Esophagus squamous epithelium (tissue), 4 donors: Measurements from ENCODE around the gene GYS1.

ENCODE experiments used
- POLR2A ChIP-seq, 4 donors: fragments of 450-650 bp; IDR thresholded peaks; one replicate each; pipeline ENCODE4 v1.6.1; 2017; ENCODE audit warnings: antibody characterized with exemption in 4 of 4, mild to moderate bottlenecking in 4 of 4, moderate library complexity in 3 of 4
- TF ChIP-seq, protein P1 (sequence below), 6 experiments: fragments of 450-650 bp in 4 of 6; fragments of 200-600 bp in 2 of 6; sonication (generic) in 2 of 6; IDR thresholded peaks; one replicate each; pipeline ENCODE4 v1.5.1; 2016 to 2019; ENCODE audit warnings: antibody characterized with exemption in 6 of 6, mild to moderate bottlenecking in 4 of 6, moderate library complexity in 4 of 6

DNA sequence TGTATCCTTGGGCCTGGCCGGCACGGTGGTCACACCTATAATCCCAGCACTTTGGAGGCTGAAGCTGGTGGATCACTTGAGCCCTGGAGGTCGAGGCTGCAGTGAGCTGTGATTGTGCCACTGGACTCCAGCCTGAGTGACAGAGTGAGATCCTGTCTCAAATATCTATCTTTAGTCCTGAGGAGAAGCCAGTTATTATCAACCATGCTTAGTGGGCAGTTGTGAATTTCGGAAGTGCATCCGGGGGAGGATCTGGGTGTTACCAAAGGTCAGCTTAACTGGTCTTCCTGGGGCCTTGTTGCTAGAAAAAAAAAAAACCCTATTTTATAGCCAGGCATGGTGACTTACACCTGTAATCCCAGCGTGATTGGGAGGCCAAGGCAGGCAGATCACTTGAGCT, 50.0 kb downstream of the GYS1 start:
- TF ChIP-seq, protein P1, sequence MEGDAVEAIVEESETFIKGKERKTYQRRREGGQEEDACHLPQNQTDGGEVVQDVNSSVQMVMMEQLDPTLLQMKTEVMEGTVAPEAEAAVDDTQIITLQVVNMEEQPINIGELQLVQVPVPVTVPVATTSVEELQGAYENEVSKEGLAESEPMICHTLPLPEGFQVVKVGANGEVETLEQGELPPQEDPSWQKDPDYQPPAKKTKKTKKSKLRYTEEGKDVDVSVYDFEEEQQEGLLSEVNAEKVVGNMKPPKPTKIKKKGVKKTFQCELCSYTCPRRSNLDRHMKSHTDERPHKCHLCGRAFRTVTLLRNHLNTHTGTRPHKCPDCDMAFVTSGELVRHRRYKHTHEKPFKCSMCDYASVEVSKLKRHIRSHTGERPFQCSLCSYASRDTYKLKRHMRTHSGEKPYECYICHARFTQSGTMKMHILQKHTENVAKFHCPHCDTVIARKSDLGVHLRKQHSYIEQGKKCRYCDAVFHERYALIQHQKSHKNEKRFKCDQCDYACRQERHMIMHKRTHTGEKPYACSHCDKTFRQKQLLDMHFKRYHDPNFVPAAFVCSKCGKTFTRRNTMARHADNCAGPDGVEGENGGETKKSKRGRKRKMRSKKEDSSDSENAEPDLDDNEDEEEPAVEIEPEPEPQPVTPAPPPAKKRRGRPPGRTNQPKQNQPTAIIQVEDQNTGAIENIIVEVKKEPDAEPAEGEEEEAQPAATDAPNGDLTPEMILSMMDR (IDR thresholded peaks at IDR 0.05): no peak
- TF ChIP-seq POLR2A (IDR thresholded peaks at IDR 0.05): no peak
